Activated CD8-positive, alpha-beta memory T cell treated with anti-CD3 and anti-CD28 coated beads, Interleukin-2, amount 50 U/mL, for 4 hours (primary cell): ENCODE data around the gene RPGR.

ENCODE experiments used
- DNase-seq: peaks from one replicate; pipeline ENCODE4 v3.0.0-alpha.2; 2020

RPGR gene

GRCh38 chrX:38318606-38319005 lies 8.7 kb downstream of the RPGR start:
- DNase-seq = no peak

DNA sequence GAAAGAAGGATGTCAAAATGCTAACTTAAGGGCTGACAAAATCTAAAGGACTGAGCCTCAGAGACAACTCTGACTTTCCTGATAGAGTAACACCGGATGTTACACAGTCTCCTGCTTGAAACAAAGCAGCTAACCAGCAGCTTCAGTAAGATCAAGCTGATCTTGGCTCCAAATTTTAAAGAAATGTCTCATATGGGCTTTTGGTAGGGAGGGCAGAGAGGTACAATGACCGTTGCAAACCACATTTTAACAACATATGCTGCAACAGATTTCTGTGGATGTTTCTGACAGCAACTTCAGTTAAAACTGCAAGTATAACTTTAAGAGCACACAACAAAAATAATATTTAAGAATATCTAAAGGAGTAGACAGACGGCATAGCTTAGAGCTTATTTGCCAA lies 9.1 kb downstream of the RPGR start:
- DNase-seq = no peak

- no peak for DNase-seq
These were observed 12.1 kb downstream of the RPGR start for GRCh38 chrX:38315186-38315585.

DNA sequence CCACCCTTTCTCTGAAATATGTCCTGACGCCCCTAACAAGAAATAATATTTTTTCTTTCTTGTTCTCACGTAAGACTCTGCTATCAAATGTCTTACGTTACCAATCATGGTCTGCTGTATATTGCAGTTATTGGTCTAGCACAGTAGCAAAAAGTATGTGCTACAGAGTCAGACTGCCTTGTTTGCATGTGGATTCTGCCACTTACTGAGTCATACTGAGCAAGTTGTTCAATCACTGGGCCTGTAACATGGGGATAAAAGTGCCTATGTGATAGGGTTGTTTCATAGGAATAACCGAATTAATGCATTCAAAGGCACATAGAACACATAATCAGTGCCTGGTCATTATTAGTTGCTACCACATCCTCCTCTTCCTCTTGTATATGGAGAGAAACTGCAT lies 14.1 kb downstream of the RPGR start:
- DNase-seq = no peak

- DNase-seq = no peak
These were observed 14.9 kb downstream of the RPGR start for GRCh38 chrX:38312436-38312835.

DNA sequence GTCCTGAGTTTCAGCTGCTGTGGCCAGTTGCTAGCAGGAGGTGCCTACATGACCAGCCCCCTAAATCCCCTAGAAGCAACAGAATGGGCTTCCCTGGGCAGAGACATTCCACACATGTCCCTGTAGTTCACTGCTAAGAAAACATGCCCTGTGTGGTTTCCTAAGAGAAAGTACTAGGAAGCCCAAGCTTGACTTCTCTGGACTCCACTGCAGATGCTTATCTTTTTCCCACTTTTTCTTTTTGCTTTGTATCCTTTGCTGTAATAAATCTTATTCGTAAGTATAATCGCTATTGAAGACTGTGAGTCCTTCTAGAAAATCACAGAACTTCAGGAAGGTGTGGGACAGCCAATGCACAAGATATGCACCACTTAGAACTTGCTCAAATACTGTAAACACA lies 15.6 kb downstream of the RPGR start:
- no peak for DNase-seq

DNA sequence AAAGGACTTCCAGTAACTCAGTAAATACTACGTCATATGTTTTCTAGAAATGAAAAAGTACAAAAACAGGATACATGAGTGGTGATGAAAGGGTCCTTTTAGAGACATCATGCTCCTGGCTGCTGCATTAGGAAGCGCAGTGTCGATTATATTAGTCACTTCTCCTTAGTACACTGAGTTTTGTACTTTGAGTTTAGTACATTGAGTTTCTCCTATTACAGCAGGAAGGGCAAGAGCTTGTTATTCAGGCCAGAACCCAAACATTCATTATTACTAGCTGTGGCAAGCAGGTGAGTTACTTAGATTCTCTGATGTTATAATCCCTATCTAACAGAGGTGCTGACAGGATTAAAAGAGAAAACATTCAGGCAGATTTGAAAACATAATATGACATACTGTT lies 21.3 kb downstream of the RPGR start:
- DNase-seq = no peak

- no peak for DNase-seq
These were observed 23.3 kb downstream of the RPGR start for GRCh38 chrX:38304010-38304409.

DNA sequence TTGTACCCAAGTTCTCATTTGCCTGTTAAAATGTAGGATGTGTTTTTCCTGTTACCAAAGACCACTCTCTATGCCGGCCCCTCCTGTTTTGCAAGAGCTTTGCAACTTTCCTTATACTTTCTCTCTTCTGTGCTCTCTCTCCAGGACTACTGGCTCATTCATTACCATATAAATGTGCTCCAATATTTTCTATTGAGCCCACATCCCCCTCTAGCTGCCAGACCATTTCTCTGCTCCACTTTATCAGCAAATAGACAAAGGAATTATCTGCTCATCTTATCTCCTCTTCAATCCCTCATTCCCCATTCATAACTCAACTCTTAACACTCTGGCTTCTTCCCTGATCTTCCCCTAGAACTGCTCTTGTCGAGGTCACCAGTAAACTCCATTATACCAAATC lies 33.6 kb downstream of the RPGR start:
- no peak for DNase-seq

GRCh38 chrX:38287674-38288073 lies 39.6 kb downstream of the RPGR start:
- no peak for DNase-seq

GRCh38 chrX:38285649-38286048 lies 41.7 kb downstream of the RPGR start:
- DNase-seq = no peak

DNA sequence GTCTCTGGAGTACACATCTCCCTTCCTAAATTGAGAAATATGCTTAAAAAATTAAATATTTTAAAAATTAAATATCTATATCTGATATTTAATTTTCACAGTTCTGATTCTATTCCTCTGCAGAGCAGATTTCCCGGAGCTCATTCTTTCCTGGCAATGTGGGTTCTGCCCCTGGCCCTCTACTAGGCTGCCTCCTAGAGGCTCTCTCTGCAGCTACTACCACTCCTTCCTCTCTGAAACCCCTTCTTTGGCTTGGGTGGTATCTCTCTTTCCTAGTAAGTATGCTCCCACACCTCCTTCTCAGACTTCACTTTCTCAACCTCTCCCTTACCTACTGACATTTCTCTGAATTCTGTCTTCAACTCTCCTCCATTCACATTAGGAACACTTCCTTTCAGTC lies 45.3 kb downstream of the RPGR start:
- no peak for DNase-seq

DNA sequence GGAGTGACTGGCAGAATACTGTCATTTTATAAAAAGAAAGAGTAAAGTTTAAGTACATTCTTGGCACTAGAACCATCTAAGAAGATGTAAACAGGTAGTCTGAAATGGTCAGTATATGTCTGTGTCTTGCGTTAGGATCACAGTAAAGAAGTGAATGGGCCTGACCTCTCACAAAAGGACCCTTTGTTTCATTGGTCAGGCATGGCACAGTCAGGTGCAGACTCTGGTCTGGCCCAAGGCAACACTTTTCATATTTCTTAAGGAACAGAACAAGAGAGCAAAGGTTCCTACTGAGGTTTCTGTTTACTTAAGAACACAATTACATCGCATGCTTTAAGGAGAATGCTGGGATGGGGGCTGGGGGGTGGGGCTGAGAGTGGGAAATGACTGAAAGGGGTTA lies 48.1 kb downstream of the RPGR start:
- no peak for DNase-seq

GRCh38 chrX:38278682-38279081 lies 48.6 kb downstream of the RPGR start:
- no peak for DNase-seq

DNA sequence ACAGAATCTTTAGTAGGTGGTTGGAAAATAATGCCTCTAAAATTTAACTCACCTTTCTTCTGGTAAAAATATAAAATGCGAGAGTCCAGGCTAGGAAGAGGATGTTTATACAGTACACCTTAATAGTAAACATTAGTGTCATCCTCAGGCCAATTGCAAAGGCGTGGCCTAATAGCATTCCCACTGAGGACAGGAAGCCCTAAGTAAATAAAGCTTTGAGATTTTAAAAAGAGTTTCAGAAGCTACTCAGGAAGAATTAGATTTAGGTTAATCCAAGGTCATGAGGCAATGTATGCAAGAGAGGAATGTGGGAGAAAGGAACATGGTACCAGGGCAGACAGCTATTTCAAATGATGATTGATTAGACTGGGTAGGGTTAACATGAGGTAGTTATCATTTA lies 49.5 kb downstream of the RPGR start:
- DNase-seq = no peak

GRCh38 chrX:38277136-38277535 lies 50.2 kb downstream of the RPGR start:
- no peak for DNase-seq

DNA sequence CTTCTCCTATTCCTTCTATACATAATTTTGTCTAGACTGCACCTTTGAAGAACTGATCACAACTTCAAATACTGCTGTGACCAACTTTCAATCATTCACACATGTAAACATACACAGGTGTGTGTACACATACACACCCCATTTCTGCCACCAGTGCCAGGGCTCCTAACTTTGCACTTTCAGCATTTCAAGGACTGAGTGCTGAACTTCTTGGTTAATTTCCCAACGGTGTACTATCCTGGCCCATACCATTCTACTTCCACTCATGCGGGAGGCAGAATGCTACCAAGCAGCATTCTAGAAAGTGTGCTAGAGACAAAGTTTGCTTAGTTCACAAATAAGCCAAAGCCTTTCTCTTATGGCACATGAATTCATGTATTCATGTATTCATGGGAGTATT lies 51.2 kb downstream of the RPGR start:
- DNase-seq = no peak

GRCh38 chrX:38275615-38276014 lies 51.7 kb downstream of the RPGR start:
- no peak for DNase-seq

GRCh38 chrX:38273453-38273852 lies 53.9 kb downstream of the RPGR start:
- DNase-seq = no peak

DNA sequence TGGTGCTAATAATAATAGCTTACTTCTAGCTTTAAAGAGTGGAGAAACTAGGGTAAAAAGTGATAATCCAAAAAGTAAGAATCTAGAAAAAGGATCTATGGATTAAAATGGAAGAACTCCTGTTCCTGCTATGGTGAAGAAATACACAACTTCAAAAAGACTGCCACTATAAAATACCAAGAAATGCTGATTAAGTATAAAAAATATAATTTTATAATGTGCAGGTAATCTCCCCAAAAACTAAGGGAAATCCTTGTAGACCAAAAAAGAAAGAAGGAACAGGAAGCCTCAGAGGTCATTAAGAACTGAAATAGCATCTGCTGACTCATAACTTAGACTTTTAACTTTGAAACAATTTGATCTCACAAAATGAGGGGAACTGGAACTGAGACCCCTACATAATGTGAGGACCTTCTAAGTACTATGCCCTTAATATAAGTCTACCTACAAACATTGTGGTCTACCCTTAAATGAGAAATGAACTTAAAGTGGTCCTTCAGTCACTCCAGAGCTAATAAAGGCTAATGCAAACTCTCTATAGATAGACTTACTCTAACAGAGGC lies 56.1 kb downstream of the RPGR start:
- DNase-seq = no peak

DNA sequence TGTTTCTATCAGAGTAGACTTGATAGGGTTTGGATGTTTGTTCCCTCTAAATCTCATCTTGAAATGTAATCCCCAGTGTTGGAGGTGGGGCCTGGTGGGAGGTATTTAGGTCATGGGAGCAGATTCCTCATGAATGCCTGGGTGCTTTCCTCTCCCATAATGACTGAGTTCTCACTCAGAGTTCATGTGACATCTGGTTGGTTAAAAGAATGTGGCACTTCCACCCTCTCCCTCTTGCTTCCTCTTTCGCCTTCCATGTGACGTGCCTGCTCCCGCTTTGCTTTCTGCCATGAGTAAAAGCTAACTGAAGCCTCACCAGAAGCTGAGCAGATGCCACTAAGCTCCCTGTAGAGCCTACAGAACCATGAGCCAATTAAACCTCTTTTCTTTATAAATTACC lies 59.3 kb downstream of the RPGR start:
- DNase-seq = no peak

DNA sequence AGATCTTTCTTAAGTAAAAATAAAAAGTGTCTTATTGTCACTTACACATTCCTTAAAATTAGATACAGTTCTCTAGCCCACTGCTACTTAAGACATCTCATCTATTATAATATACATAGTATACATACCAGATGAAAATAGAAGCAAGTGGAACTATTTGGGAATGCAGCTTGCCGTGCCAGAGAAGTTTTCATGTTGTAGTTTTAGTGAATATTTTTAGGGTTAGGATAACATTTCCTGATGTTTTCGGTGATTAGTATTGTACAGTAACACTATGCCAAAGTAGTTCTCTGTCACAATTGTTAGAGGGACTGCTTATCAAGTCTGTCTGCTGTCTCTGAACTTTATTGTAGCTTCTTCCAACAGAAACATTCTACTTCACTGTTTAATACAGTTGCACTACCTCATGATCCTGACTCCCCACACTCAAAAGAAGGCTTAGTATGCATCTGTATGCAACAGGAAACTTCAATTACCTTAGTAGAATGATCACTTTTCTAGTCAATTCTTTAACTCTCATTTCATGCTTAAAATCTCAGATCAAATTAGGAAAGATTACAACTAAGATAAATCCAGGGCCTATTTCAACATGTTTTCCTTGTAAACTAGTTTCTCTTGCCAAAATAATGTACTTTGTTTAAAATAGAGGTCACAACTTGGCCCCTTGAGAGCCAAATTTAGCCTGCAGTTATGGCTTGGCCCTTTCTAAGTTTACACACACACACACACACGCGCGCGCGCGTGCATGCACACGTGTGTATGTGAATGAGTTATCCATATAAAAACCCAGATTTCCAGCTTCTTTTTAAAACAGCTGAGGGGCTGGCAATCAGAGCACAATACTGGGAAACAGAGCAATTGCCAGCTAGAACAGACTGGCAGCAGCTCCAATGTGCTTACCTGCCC lies 64.3 kb downstream of the RPGR start:
- DNase-seq = no peak

GRCh38 chrX:38260231-38260630 lies 67.1 kb downstream of the RPGR start:
- DNase-seq = no peak

- DNase-seq = no peak
These were observed 71.3 kb downstream of the RPGR start for GRCh38 chrX:38256019-38256418.

DNA sequence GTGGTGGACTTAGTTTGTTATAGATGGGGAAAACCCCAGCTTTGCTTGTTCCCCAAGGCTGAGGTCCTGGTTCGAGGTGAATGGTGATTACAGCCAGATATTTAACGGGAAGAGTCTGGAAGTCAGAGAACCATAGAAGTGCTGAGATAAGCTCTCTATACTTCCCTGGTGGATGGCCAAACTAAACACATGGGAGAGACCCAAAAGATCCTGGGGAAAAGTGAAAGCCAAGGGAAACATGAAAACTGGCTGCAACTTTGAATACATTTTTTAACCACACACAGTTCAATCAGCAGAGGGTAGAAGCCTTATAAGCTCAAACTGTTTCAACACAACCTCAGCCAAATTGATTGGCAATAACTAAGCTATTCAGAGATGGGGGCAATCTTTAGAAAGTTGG lies 77.3 kb downstream of the RPGR start:
- no peak for DNase-seq
